NB4 (cell line): ENCODE data around the gene ANKS1A.

Experiments used
- DNase-seq: peaks from one replicate; pipeline ENCODE4 v3.0.0; 2010; ENCODE audit warnings: low read depth
- H3K4me3 ChIP-seq: one replicate; pipeline ENCODE4 v1.5.1; 2011; ENCODE audit warnings: mild to moderate bottlenecking, low read depth, low read length, moderate library complexity
- CTCF ChIP-seq: IDR thresholded peaks from one replicate; pipeline ENCODE4 v1.5.1; 2012; ENCODE audit warnings: low read depth, low read length
- MAX ChIP-seq: IDR thresholded peaks from 2 replicates; pipeline ENCODE4 v1.6.1; 2011; ENCODE audit warnings: low read depth, low read length
- MYC ChIP-seq: IDR thresholded peaks from 2 replicates; pipeline ENCODE4 v1.6.1; 2011; ENCODE audit warnings: low read depth, low read length
- POLR2A ChIP-seq: IDR thresholded peaks from 2 replicates; pipeline ENCODE4 v1.6.1; 2011; ENCODE audit warnings: mild to moderate bottlenecking; ENCODE audit not compliant: insufficient read length; ENCODE audit errors: extremely low read depth

The ANKS1A gene

GRCh38 chr6:34941421-34941820 lies 52.4 kb downstream of the ANKS1A start:
- no peak overlapping the region for H3K4me3 ChIP-seq
- TF ChIP-seq POLR2A = no peak
- TF ChIP-seq MAX = no peak
- TF ChIP-seq MYC = no peak
- TF ChIP-seq CTCF = no peak
- DNase-seq = no peak

- DNase-seq = no peak
- TF ChIP-seq MYC (no peak), CTCF (no peak), POLR2A (no peak), MAX (no peak)
- no peak overlapping the region for H3K4me3 ChIP-seq
These were observed 56.3 kb downstream of the ANKS1A start for GRCh38 chr6:34945317-34945716.

- DNase-seq = no peak
These were observed 58.5 kb downstream of the ANKS1A start for GRCh38 chr6:34947561-34947960.

GRCh38 chr6:34949636-34950035 lies 60.6 kb downstream of the ANKS1A start:
- H3K4me3 ChIP-seq = no peak overlapping the region
- no peak for TF ChIP-seq MYC
- no peak for TF ChIP-seq MAX
- no peak for TF ChIP-seq POLR2A
- TF ChIP-seq CTCF = no peak
- DNase-seq = no peak

More at GRCh38 chr6:34947561-34947960, 58.5 kb downstream of the ANKS1A start:
- H3K4me3 ChIP-seq = no peak overlapping the region
- no peak for TF ChIP-seq POLR2A

GRCh38 chr6:34950849-34951248 lies 61.8 kb downstream of the ANKS1A start:
- H3K4me3 ChIP-seq = no peak overlapping the region
- no peak for DNase-seq

GRCh38 chr6:34951731-34952130 lies 62.7 kb downstream of the ANKS1A start:
- DNase-seq = no peak
- no peak for TF ChIP-seq MAX
- no peak for TF ChIP-seq MYC
- TF ChIP-seq POLR2A = no peak
- H3K4me3 ChIP-seq = no peak overlapping the region

More at GRCh38 chr6:34950849-34951248, 61.8 kb downstream of the ANKS1A start:
- TF ChIP-seq MYC (no peak), CTCF (no peak), POLR2A (no peak), MAX (no peak)
